Neuronal stem cell (in vitro differentiated cells): Measurements from ENCODE around the gene POPDC2.

Source experiments
- DNase-seq: peaks from one replicate; pipeline ENCODE4 v3.0.0-alpha.2; 2013; ENCODE audit warnings: low spot score
- H2AFZ ChIP-seq: one replicate; pipeline ENCODE4 v1.6.1; 2013; ENCODE audit warnings: mild to moderate bottlenecking, low read length, inconsistent platforms
- H2AK5ac ChIP-seq: 2 replicates; pipeline ENCODE4 v1.6.1; 2013; ENCODE audit warnings: low read depth, mild to moderate bottlenecking, inconsistent platforms, low read length, moderate library complexity, mixed read lengths
- H2BK120ac ChIP-seq: 2 replicates; pipeline ENCODE4 v1.6.1; 2013; ENCODE audit warnings: low read depth, mild to moderate bottlenecking, inconsistent platforms, low read length, moderate library complexity, mixed read lengths
- H2BK12ac ChIP-seq: one replicate; pipeline ENCODE4 v1.6.1; 2013; ENCODE audit warnings: low read length, inconsistent platforms
- H2BK15ac ChIP-seq: 2 replicates; pipeline ENCODE4 v1.6.1; 2013; ENCODE audit warnings: mild to moderate bottlenecking, low read length, inconsistent platforms, mixed read lengths
- H2BK5ac ChIP-seq: one replicate; pipeline ENCODE4 v1.6.1; 2013; ENCODE audit warnings: inconsistent platforms, mild to moderate bottlenecking, low read length, moderate library complexity
- H3K14ac ChIP-seq: one replicate; pipeline ENCODE4 v1.6.1; 2013; ENCODE audit warnings: low read length, inconsistent platforms
- H3K18ac ChIP-seq: 2 replicates; pipeline ENCODE4 v1.6.1; 2013; ENCODE audit warnings: low read length, inconsistent platforms
- H3K23ac ChIP-seq: 2 replicates; pipeline ENCODE4 v1.6.1; 2013; ENCODE audit warnings: low read depth, mild to moderate bottlenecking, mixed read lengths, low read length, inconsistent platforms; ENCODE audit not compliant: poor library complexity
- H3K27ac ChIP-seq: replicated peaks from 3 replicates; pipeline ENCODE4 v1.5.1; 2013; ENCODE audit warnings: low read length, inconsistent platforms
- H3K27me3 ChIP-seq, 3 experiments: 2 replicates each; pipeline ENCODE4 v1.6.1; 2013; ENCODE audit warnings: low read length in 3 of 3, mild to moderate bottlenecking in 2 of 3, inconsistent platforms in 1 of 3, low read depth in 1 of 3, mixed read lengths in 1 of 3, moderate library complexity in 1 of 3; ENCODE audit not compliant: control insufficient read depth in 3 of 3, insufficient read depth in 3 of 3
- H3K36me3 ChIP-seq, 2 donors: replicated peaks in 1 of 2; 2 replicates each; pipeline ENCODE4 v1.6.1; 2013; ENCODE audit warnings: low read length in 2 of 2; ENCODE audit not compliant: control insufficient read depth in 2 of 2, insufficient read depth in 2 of 2
- H3K4ac ChIP-seq: 2 replicates; pipeline ENCODE4 v1.6.1; 2013; ENCODE audit warnings: inconsistent platforms, mild to moderate bottlenecking, low read length, moderate library complexity
- H3K4me1 ChIP-seq, 2 donors: 1 replicate in 1 of 2; 2 replicates in 1 of 2; pipeline ENCODE4 v1.6.1; 2013; ENCODE audit warnings: low read length in 2 of 2, low read depth in 1 of 2; ENCODE audit not compliant: control insufficient read depth in 2 of 2, insufficient read depth in 1 of 2
- H3K4me2 ChIP-seq: one replicate; pipeline ENCODE4 v1.6.1; 2013; ENCODE audit warnings: mild to moderate bottlenecking, low read length, inconsistent platforms; ENCODE audit not compliant: insufficient read depth, poor library complexity, severe bottlenecking
- H3K4me3 ChIP-seq, 2 donors: 2 replicates each; pipeline ENCODE4 v1.5.1; 2013; ENCODE audit warnings: low read length in 2 of 2, mild to moderate bottlenecking in 2 of 2, inconsistent platforms in 1 of 2, moderate library complexity in 1 of 2
- H3K79me1 ChIP-seq: one replicate; pipeline ENCODE4 v1.6.1; 2013; ENCODE audit warnings: low read depth, mild to moderate bottlenecking, inconsistent platforms, low read length, moderate library complexity
- H3K9ac ChIP-seq: one replicate; pipeline ENCODE4 v1.6.1; 2013; ENCODE audit warnings: mild to moderate bottlenecking, low read depth, low read length, inconsistent platforms; ENCODE audit not compliant: poor library complexity
- H3K9me3 ChIP-seq, 2 donors: replicated peaks in 1 of 2; 2 replicates each; pipeline versions ENCODE3 to v1.6.1; 2013; ENCODE audit warnings: low read length in 2 of 2, mild to moderate bottlenecking in 2 of 2, inconsistent platforms in 1 of 2, low read depth in 1 of 2, mixed read lengths in 1 of 2, moderate library complexity in 1 of 2; ENCODE audit not compliant: control insufficient read depth in 2 of 2, insufficient read depth in 1 of 2
- H4K8ac ChIP-seq: one replicate; pipeline ENCODE4 v1.6.1; 2013; ENCODE audit warnings: low read depth, mild to moderate bottlenecking, inconsistent platforms, low read length, moderate library complexity
- H4K91ac ChIP-seq: one replicate; pipeline ENCODE4 v1.6.1; 2013; ENCODE audit warnings: low read length, low read depth, mild to moderate bottlenecking, inconsistent platforms; ENCODE audit not compliant: poor library complexity
- WGBS, 2 donors: extraction: QIAGEN DNeasy Blood & Tissue Kit; methylation state at CpG; one replicate each; pipeline ENCODE4 v1.1.7; 2013; ENCODE audit warnings: missing lambda C conversion rate in 2 of 2, mixed read lengths in 1 of 2; ENCODE audit not compliant: insufficient read length in 2 of 2, insufficient replicate concordance in 1 of 2; ENCODE audit errors: extremely low coverage in 2 of 2; 5-methylcytosine and 5-hydroxymethylcytosine counted together

POPDC2 gene

DNA sequence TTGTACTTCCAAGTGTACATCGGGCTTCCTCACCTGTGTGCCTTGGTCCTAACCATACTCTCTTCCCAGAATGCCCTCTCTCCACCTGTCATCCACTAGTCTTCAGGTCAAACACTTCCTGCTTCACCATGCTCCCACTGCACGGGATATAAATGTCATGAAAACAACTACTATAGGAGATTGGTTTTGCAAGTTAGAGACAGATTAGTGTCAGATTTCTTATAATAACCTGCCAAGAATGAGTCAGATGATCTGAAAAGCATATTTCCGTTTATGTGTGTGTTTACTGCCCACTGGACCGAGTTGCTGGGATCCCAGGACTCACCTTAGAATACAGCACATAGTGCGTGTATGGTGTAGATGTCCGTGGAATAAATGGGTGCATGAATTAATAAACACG, 41.3 kb downstream of the POPDC2 start:
- Histone ChIP-seq H2BK12ac (no peak overlapping the region), H2AFZ (no peak overlapping the region), H3K9ac (no peak overlapping the region), H4K91ac (no peak overlapping the region), H3K79me1 (no peaks in the 10 kb centered on the region), H3K27ac (no peak overlapping the region), H3K4me3 (no peak overlapping the region), H3K36me3 (no peaks in the 10 kb centered on the region), H3K18ac (no peak overlapping the region), H4K8ac (no peak overlapping the region), H2BK5ac (no peak overlapping the region), H3K4ac (no peak overlapping the region), H2AK5ac (no peak overlapping the region), H3K4me1 (no peaks in the 10 kb centered on the region), H3K27me3 (peaks cover 0 to 25% (median 0%) of the 10 kb centered on the region in 3 experiments), H3K4me2 (no peak overlapping the region), H3K9me3 (no peaks in the 10 kb centered on the region), H2BK120ac (no peak overlapping the region), H3K23ac (no peak overlapping the region), H3K14ac (no peak overlapping the region), H2BK15ac (no peak overlapping the region)
- no CpG with 5 or more reads among the region's 7 CpGs for WGBS, 2 donors
- DNase-seq, result no peak

DNA sequence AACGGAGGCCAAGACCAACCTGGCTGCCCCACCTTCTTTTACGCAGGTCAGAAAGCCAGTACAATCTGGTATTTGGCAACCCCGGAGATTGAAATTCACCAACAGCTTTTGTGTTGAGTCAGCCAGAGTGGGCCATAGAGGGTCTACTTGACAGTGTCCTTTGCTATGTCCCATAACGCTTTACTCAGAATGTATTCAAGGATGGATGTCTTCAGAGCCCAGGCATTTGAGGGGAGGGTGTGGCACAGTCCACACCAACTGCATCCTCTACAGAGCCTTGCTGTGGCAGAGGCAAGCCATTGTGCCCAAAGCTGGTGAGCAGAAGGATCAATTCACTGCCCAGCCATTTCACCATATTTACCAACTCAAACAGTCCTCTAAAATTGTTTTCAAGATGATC, 44.3 kb downstream of the POPDC2 start:
- Histone ChIP-seq H2AFZ (no peak overlapping the region), H3K9me3 (no peaks in the 10 kb centered on the region), H3K18ac (no peak overlapping the region), H3K4me2 (no peak overlapping the region), H3K36me3 (no peaks in the 10 kb centered on the region), H3K4me1 (no peaks in the 10 kb centered on the region), H3K27me3 (peaks cover 0 to 21% (median 0%) of the 10 kb centered on the region in 3 experiments), H3K79me1 (no peaks in the 10 kb centered on the region), H3K14ac (no peak overlapping the region), H3K4ac (no peak overlapping the region), H3K4me3 (no peak overlapping the region), H2AK5ac (no peak overlapping the region), H4K91ac (no peak overlapping the region), H4K8ac (no peak overlapping the region), H3K27ac (no peak overlapping the region), H2BK15ac (no peak overlapping the region), H3K23ac (no peak overlapping the region), H3K9ac (no peak overlapping the region), H2BK12ac (no peak overlapping the region), H2BK5ac (no peak overlapping the region), H2BK120ac (no peak overlapping the region)
- no CpG with 5 or more reads among the region's 4 CpGs for WGBS, 2 donors
- no peak for DNase-seq

DNA sequence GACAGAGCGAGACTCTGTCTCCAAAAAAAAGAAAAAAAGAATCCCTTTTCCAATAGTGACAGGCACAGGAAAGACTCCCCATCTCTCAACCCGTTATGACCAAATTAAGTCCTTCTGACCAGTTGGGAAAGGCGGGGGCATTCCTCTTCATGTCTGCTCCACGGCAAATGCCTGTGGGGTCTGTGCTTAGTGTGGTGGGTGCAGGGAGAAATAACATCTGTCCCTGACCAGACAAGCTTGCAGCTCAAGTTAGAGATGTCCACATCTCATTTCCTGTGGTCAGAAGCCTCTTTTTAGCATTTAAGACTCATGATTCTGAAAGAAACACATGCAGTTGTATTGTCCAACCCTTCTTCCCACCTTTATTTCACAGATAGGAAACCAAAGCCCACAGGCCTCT, 46.5 kb downstream of the POPDC2 start:
- Histone ChIP-seq H3K4ac (no peak overlapping the region), H3K9ac (no peak overlapping the region), H3K4me1 (no peaks in the 10 kb centered on the region), H3K23ac (no peak overlapping the region), H4K8ac (no peak overlapping the region), H3K27ac (no peak overlapping the region), H3K4me3 (no peak overlapping the region), H3K4me2 (no peak overlapping the region), H3K14ac (no peak overlapping the region), H3K18ac (no peak overlapping the region), H3K79me1 (no peaks in the 10 kb centered on the region), H3K36me3 (no peaks in the 10 kb centered on the region), H4K91ac (no peak overlapping the region), H2BK5ac (no peak overlapping the region), H2AFZ (no peak overlapping the region), H2BK15ac (no peak overlapping the region), H3K27me3 (peaks cover 0 to 9% (median 0%) of the 10 kb centered on the region in 3 experiments), H3K9me3 (no peaks in the 10 kb centered on the region), H2BK12ac (no peak overlapping the region), H2BK120ac (no peak overlapping the region), H2AK5ac (no peak overlapping the region)
- no CpG with 5 or more reads among the region's 4 CpGs for WGBS, 2 donors
- DNase-seq, result no peak

DNA sequence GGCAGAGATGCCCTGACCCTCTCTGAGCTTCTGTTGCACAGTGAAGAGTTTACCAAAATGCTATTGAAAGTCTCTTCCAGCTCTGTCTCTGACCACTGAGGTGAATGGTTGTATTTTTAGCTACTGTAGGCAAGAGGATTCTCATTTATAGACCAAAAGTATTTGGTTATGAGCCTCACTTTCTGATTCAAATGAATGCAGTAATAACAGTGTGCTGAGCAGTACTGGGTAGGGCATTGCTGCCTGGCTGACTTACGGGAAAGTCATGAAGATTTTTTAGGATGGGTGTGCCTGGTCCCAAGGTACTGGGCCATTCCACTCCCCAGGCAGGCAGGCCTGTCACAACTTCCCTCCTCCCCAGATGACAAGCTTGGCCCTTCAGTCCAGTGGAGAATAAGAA, 47.2 kb downstream of the POPDC2 start:
- no CpG with 5 or more reads among the region's 1 CpG for WGBS, 2 donors
- Histone ChIP-seq H4K8ac (no peak overlapping the region), H3K18ac (no peak overlapping the region), H3K14ac (no peak overlapping the region), H3K9ac (no peak overlapping the region), H2BK120ac (no peak overlapping the region), H3K79me1 (no peaks in the 10 kb centered on the region), H3K27me3 (peaks cover 0 to 3% (median 0%) of the 10 kb centered on the region in 3 experiments), H3K4me1 (no peaks in the 10 kb centered on the region), H2AFZ (no peak overlapping the region), H3K36me3 (no peaks in the 10 kb centered on the region), H3K4me2 (no peak overlapping the region), H2AK5ac (peak overlapping the region; percentile 10), H3K4ac (no peak overlapping the region), H4K91ac (no peak overlapping the region), H3K9me3 (no peaks in the 10 kb centered on the region), H3K27ac (no peak overlapping the region), H3K23ac (no peak overlapping the region), H2BK15ac (no peak overlapping the region), H2BK5ac (no peak overlapping the region), H3K4me3 (no peak overlapping the region), H2BK12ac (no peak overlapping the region)
- no peak for DNase-seq
